Stimulated activated CD8-positive, alpha-beta memory T cell treated with anti-CD3 and anti-CD28 coated beads, Interleukin-15, amount 100 ng/mL, for 4 hours (primary cell): ENCODE results near the gene ELN.

Experiments
- DNase-seq, 2 donors: peaks; one replicate each; pipeline ENCODE4 v3.0.0-alpha.2; 2020; ENCODE audit warnings: low read depth in 2 of 2

ELN gene

DNA sequence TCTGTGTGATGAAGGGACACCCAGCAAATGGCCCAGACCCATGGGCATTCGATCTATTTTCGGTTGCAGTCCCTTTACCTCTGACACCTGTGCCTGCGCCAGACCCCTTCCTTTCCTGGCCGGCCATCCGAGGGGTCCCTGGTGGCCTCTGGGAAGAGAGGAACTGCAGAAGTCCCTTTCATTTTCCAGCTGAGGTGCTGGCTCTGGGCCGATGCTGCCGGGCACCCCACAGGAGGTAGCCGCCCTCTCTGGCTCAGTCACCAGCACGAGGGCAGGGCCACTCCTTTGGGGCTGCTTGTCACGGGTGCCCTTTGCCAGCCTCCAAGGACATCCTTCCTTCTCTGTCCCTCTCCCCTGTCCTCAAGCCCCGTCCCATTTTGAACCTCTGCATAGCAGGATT, 4.2 kb upstream of the ELN start:
- DNase-seq, result no peak

DNA sequence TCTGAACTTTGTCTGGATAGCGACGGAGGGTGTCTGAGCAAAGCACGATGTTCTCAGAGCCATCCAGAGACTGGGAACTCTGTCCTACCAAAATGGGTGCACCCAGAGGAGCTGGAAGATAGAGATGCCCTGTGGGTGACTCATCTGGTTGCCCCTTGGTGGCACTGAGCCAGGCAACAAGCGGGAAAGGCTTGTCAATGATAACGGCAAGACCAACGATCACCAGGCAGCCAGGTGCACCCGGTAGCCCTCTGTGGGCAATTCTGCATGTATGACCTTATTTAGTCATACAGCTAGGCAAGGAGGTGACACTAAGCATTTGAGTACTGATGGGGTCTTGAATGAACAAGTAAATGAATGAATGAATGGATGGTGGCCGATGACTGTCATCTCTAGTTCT, 2.8 kb upstream of the ELN start:
- no peak for DNase-seq

DNA sequence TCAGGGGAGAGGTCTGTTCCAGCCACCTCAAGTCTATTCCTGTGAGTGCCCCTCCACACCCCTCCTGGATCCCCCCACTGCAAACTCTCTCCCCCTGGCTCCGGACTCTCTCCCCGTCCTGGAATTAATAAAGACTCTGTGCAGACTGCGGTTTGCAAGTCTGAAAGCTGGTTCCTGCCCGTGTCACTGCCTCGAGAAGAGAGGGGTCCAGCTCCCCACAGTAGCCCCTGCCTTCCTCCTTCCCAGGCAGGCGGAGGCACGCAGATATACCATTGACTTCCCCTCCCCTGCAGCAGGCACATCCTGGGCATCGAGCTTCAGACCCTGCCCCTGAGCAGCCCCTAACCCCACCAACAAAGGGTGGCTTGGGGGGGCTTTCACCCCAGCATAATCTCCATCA, 2.2 kb upstream of the ELN start:
- DNase-seq, result no peak

DNA sequence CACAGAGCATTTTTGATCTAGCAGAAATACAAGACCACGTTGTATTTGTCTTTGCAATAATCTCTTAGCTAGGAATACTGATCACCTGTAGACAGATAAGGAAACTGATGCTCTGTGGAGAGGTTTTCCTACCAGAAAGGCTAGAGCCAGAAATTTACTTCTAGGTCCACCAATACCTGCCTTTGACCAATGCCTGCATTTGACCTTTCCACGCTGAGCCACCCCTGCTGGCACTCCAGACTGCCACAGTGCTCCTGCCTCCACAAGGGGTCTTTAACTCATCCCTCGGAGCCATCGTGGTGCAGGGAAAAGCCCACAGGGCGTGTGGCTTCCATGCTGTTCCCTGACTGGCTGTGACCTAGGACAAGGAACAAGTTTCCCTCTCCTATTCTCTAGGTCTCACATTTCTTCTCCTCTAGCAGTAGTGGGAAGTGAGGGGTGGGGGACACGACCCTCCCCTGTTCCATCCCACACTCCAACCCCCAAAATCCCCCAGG, 1.5 kb upstream of the ELN start:
- DNase-seq, result no peak

DNA sequence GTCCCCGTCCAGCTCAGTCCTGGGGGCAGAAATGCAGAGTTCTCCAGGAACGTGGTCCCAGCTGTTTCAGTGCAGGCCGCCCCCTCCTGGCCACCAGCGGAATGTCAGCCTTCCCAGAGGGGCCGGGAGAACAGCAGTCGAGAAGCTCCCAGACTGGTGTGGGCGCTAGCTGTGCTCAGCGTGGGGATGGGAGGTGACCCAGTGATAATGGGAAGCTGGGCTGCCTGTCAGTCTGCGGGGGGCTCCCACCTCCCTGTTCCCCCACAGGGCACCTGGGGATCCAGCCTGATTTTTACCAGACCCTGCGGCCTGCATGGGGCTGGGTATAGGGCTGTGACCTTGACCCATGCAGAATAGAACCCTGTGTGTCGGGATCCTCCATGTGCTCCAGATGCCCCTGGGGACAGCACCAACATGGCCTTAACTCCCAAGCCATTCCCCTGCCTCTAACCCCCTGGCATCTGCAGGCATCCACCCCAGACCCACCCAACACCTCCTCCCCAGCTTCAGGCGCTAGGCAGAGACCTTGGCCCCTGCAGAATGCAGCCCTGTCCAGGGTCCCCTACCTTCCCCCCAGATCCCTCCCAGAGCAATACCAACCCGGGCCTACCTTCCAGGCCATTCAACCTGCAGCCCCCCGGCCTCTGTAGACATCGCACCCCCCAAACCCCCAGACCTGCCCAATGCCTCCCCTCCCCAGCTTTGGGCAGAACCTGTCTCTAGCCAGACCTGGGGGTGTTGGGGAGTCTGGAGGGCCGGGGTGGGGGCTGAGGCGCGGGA, 880 bp upstream of the ELN start:
- peak; percentile 25 for DNase-seq

DNA sequence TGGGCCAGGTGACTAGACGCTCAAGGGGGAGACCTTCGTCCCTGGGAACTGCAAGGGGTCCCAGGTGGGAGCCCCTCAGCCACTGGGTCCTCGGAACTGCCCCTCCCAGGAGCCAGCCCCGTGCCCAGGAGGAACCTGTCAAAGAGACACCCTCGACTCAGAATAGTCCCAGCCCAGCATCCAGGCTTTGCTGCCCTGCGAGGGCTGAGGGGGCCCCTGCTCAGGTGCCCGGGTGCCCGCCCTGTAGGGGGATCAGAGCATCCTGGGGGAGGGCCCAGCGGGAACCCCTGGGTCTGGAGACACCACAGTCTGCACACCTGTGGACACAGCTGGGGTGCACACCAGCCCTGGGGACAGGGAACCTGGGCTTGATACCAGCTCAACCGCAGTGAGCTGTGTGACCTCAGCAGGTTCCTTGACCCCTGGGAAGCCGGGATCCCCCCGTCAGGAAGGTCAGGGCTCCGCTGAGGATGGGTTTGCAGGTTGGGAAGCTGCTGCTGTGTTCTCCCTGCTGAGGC, 407 bp downstream of the ELN start:
- no peak for DNase-seq

DNA sequence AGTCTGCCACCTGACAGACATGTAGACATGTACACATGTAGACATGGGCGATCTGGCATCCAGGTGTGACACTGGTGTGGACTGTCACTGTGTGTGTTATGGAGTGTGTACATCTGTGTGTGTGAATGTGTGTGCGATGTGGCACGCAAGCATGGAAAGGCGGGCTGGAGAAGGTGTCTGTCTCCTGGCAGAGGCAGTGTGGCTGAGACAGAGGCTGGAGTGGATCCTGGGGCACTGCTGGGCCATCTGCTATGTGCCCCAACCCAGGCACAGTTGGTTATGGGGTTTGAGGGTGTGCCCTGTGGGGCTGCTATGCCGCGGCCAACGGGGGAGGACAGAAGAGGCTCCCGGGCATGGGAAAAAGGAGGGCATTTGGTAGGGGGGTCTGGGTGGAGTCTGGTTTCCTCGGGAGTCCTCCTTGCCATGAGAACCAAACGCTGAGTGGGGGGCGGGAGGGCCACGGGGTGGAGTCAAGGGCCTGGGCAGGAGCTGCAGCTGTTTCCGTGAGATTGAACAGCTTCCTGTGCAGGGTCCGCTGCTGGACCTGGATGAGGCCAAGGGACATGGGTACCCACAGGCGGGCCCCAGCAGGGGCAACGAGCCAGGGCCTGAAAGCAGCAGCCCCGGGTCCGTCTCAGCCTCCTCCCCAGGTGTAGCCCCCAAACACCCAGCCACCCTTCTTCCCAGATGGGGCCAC, 1.3 kb downstream of the ELN start:
- no peak for DNase-seq

DNA sequence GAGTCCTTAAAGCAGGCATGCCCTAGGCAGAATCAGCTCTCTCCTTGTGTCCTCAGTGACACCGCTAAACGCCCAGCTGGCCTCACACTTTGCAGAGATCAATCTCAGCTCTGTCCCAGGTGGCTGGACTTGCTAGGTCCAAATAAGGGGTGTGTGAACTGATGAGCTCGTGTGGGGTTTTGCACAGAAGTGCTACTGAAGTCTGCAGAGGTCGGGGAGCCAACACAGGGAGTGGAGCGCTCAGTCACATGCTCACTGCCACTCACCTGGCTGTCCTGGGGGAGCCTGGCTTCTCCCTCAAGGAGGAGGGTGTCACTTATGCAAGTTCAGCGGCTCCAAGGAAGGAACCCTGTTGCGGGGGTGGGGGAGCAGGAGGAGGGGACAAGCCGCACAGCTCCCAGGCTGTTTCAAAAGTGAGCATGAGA, 2.0 kb downstream of the ELN start:
- DNase-seq, result no peak

DNA sequence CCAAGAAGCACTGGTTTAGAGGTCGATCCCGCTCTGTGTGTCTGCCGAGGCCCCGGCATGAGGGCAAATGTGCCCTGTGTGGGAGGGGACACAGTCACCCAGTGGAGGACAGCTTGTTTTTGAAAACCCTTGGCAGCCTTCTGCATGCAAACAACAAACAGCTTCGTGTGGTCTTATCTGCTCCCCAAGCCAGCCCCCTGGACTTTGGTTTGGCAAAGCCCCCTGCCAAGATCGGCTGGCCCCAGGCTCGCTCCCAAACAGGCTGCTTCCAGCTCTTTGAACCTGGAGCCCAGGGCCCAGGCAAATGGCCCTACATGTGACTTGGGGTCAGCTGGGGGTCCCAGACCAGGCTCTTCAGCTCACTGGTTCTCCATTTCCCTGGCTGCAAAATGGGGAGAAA, 2.9 kb downstream of the ELN start:
- no peak for DNase-seq

DNA sequence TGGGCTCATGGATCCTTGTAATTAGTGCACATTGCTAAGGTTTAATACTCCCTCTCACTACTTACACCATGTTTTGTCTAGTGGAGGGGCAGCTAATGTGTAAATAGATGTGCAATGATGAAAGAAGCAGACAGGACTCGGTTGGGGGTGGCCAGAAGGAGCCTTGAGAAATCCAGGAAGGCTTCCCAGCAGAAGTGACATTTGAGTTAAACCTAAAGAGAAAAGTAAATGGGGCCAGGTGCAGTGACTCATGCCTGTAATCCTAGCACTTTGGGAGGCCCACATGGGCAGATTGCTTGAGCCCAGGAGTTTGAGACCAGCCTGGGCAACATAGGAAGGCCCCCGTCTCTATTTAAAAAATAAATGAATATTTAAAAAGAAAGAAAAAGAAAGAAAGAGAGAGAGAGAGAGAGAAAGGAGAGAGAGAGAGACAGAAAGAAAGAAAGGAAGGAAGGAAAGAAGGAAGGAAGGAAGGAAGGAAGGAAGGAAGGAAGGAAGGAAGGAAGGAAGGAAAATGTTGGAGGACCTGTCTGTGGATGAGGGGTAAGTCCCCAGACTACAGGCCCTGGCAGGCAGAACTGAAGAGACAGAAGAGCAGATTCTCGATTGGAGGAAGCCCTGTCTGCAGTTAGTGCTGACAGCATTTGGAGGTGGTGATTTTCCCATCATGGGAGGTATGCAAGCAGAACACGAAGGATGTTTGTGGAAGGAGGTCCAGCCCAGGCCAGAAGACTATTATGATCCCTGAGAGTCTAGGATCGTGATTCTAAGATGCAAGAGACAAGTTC, 3.6 kb downstream of the ELN start:
- no peak for DNase-seq

DNA sequence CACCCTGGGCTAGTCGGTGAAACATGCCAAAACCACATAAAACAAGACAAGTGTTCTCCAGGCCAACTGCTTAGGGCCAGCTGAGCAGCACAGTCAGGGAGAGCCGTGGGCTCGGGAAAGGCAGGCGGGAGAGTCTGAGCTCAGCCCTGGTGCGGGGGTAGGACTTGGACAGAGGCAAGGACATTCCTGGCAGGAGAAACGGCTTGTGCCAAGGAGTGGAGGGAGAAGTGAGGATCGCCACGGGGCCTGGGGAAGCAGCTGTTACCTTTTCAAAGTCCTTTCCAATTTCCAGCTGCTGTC, 4.2 kb downstream of the ELN start:
- DNase-seq, result no peak

DNA sequence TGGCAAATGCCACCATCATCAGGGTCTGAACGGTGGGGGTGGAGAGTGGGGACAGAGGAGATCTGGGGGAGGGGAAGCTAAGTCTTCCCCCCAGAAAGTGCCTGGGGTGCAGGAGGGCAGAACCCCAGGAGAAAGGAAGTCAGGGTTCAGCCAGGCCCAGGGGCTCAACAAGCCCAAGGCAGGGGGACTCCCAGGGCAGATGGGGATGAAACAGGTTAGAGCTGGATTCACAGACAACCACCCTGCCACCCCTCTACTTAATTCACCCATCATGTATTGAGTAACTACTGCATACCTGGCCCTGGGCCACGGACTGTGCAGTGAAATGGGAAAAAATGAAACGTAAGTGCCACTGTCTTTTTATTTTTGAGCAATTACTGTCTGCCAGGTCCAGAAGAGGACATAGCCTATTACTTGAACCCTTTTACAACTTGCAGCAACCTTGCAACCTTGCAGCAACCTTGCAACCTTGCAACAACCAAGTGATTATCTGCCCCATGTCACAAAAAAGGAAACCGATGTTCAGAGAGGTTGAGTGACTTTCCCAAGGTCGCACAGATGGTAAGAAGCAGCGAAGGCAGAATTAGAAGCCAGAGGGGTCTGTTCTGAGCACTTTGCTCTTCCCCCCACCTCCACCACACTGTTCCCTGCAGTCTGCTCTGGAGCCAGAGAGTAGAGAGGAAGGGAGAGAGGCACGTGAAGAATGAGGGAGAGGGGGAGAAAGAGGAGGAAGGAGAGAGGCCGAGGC, 4.8 kb downstream of the ELN start:
- DNase-seq, result no peak

DNA sequence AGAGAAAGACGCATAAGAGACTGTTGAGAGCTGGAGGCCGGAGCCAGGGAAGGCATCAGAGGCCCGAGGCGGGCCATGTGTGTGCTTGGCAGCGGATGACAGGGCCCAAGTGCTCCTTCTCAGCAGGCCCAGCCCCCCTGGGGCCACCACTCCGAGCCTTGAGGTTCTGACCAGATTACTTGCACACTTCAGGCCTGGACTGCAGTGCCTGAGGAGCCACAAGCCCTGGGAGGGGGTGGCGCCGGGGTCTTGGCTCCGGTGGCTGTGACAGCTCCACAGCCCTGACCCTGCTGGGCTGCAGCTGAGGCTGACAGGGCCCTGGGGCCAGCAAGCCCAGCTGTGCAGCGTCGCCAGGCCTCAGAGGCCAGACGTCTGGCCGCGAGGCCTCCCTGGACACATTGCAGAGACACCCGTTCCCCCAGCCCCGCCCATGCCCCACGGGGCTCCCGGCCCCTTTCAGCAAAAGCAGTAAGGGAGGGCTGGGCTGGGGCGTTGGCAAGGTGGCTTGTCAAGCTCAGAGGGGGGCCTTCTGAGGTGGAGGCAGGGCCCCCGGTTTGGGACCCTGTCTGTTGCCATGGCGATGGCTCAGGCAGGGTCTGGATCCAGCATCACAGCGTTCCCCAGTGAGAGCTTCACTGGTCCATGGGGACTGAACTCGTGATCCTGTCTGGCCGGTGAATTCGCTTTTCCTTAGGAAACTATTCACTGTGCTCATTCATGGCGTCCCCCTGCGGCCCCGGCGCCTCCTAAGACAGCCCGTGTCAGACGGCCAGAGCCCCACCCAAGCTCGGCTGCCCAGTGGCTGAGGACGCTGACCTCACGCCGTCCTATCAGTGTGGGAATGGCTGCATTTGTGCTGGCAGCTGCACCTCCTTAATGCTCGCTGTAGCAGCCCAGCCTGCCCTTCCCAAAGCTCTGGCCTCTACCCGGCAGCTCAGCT, 5.7 kb downstream of the ELN start:
- no peak for DNase-seq

DNA sequence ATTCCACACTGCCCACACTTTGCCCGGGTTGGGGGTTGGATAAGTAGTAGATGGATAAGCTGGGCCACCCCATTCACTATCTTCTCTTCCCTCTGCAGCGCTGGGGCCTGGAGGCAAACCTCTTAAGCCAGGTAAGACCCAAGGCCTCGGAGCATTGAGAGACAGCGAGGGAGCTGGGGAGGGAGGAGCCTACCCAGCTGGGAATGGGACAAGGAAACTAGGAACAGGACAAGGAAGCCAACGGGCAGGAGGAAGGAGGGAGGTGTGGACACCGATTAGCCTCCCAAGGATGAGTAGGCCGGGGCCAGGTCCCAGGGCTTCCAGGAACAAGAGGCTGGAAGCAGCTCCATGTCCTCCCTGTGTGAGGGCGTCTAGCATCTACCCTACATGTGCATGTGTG, 9.6 kb downstream of the ELN start:
- no peak for DNase-seq

DNA sequence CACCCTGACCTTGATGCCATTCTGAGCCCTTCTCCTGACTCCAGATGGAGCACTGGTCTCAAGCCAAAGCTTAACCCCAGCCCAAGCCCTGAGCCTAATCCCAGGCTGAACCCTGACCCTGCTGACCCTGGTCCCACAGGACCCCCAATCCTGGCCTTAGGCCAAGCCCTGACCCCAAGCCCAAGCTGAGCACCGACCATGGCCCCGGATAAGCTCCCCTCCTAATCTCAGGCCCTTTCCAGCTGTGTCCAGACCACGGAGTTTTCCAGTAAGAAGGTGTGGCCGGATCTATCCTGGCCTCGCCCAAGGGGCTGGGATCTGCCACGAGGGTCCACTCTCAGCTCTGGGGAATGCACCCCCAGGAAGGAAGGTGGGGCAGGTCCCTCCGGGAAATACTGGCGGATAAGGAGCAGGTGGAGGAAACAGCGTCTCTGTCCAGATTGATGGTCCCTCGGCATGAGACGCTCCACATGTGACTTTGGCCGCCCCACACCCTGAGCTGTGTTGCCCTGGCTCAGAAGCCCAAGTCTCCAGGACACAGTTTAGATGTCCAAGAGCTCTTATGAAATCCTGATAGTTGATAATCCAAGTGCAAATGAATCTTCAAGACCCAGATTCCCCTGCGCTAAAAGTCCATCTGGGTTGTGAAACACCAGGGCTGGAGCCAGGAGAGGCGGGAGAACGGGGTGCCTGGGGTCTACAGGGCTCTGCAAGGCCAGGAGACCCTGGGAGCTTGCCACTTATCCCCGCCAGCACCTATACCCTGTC, 10.4 kb downstream of the ELN start:
- DNase-seq, result no peak

DNA sequence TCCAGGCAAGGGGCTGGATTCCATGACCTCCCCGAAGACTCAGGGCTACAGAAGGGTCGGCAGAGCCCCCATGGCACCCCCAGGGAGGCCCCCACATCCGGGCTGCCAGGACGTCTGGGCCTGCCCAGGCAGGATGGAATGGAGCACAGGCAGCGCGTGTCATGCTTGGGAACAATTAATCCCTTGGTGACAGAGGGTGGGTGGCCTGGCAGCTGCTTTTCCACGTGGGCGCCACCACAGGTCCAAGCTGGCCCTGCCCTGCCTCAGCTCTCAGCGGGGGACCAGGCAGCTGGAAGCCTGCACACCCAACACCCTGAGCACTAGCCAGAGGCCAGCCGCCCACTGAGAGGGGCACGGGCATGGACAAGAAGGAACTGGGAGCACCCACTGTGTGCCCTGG, 11.4 kb downstream of the ELN start:
- no peak for DNase-seq

DNA sequence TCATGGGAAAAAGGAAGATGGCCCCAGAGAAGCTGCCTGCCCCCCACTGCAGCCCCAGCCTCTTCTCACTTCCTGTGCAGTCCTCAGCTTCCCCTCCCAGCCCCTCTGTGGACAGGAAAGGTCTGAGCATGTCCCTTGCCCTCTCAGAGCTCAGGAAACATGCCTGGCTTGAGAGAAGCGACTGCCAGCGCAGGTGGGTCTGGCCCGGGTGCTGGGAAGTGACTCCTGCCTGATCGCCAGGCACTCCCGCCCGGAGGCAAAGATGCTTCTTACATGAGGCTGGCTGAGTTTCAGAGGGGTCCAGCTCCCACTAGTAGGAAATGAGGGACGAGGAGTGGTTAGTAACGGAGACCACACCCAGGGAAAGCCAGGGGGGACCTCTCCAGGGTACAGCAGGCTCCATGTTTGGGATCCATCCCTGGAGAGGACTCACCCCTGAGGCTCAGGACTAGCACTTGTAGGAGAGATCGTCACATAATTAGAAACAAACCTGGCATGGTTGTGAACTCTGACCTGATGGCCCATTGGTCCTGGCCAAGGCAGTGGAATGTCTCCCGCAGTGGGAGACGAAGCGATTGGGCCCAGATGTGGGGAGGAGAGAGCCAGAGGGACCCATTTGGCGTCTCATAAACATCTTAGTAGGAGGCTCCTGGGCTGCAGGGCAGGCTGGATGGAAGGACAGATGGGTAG, 12.3 kb downstream of the ELN start:
- no peak for DNase-seq

DNA sequence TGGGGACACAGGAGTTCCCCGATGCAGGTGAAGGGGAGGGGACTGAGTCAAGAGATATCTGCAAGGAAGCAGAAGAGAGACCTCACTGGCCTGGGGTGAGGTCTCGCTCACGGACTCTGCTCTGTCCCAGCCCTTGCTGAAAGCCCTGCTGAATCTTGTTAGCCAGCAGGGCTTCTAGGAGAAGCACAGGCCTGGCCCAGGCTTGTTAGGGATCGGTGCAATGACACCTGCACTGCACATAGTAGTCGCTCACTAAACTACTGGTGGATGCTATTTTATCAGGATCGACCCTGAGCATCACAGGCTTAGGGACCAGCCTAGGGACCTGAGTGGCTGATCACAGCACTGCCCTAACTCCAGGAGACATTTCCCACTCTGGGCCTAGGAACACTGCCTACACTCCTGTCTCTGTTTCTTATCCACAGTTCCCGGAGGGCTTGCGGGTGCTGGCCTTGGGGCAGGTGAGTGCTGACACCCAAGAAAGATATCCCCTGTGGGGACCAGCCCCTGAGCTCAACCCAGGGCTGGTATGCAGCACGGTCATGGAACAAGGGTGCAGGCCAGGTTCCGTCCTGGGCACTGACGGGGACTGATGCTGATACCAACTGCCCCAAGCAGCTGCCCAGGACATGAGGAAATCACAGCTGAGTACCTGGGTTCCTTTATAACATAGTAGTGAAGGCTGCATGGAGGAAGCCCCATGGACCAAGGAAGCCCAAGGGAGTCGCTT, 13.0 kb downstream of the ELN start:
- DNase-seq, result no peak
